Measurements from ENCODE around the gene ATPAF2.

ATPAF2 gene

GRCh38 chr17:17985153-17985552, 53.8 kb downstream of the ATPAF2 start:
- DNase-seq (ENCODE audit: low spot score), result no peak

- DNase-seq (ENCODE audit: low spot score), result no peak
These were observed 55.2 kb downstream of the ATPAF2 start for GRCh38 chr17:17983776-17984175.

- DNase-seq (ENCODE audit: low spot score), result no peak
These were observed 55.6 kb downstream of the ATPAF2 start for GRCh38 chr17:17983376-17983775.

- DNase-seq (ENCODE audit: low spot score), result no peak
These were observed 56.2 kb downstream of the ATPAF2 start for GRCh38 chr17:17982801-17983200.

- DNase-seq (ENCODE audit: low spot score), result no peak
These were observed 57.6 kb downstream of the ATPAF2 start for GRCh38 chr17:17981330-17981729.

GRCh38 chr17:17979778-17980177, 59.2 kb downstream of the ATPAF2 start:
- DNase-seq (ENCODE audit: low spot score), result no peak

- no peak for DNase-seq (ENCODE audit: low spot score)
These were observed 60.2 kb downstream of the ATPAF2 start for GRCh38 chr17:17978481-17979424.

GRCh38 chr17:17976931-17977570, 61.9 kb downstream of the ATPAF2 start:
- DNase-seq (ENCODE audit: low spot score), result no peak

- no peak for DNase-seq (ENCODE audit: low spot score)
These were observed 63.5 kb downstream of the ATPAF2 start for GRCh38 chr17:17975436-17975835.

GRCh38 chr17:17972952-17973254, 66.1 kb downstream of the ATPAF2 start:
- DNase-seq (ENCODE audit: low spot score), result no peak

GRCh38 chr17:17972126-17972951, 66.6 kb downstream of the ATPAF2 start, which contains the start of the genes DRC3 and TOM1L2:
Gene DRC3, plus strand, starts transcription at chr17:17972862. Its CDS starts 4,737 bp downstream, at chr17:17977599.
Gene TOM1L2, minus strand, starts transcription at chr17:17972400. Its CDS starts 87 bp downstream, at chr17:17972313.
- DNase-seq (ENCODE audit: low spot score), result peak; percentile 100

GRCh38 chr17:17971431-17972125, 67.4 kb downstream of the ATPAF2 start:
- DNase-seq (ENCODE audit: low spot score), result no peak

- DNase-seq (ENCODE audit: low spot score), result no peak
These were observed 68.1 kb downstream of the ATPAF2 start for GRCh38 chr17:17970699-17971430.
